Middle frontal gyrus (tissue), 1 donor: Measurements from ENCODE around the gene HOXD13.

Experiments used
- DNase-seq: peaks from one replicate; pipeline ENCODE4 v3.0.0-alpha.2; 2015; ENCODE audit warnings: low spot score; ENCODE audit errors: extremely low spot score

The HOXD13 gene

DNA sequence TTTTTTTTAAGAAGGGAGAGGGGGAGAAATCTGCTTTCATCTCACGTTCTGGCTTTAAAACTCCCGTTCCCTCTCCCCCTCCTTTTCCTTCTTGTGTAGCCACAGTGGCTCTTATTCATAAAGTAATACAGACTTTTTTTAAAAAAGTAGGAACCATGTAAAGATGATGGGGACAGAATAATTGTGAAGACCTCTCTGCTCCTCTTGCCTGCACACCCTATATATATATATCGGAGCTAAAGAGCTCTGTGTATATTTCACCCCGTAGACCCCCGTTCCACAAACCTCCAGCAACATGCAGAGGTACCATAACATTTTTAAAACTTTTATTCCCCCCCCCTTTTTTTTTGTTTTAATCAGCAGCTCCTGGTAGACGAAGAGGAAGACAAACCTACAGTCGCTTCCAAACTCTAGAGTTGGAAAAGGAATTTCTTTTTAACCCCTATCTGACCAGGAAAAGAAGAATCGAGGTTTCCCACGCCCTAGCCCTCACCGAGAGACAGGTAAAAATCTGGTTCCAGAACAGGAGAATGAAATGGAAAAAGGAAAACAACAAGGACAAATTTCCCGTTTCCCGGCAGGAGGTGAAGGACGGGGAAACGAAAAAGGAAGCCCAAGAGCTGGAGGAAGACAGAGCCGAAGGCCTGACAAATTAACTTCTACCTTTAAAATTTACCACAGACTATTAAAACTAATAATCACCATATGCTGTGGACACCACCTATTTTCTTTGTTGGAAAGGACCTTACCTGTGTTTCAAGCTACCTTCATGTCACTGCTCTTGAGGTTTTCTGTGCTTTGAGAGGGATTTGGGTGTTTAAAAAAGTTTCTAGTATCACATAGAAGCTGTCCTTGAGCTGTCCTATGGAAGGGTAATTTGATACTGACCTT is 38.7 kb downstream of the HOXD13 start:
- DNase-seq: no peak

DNA sequence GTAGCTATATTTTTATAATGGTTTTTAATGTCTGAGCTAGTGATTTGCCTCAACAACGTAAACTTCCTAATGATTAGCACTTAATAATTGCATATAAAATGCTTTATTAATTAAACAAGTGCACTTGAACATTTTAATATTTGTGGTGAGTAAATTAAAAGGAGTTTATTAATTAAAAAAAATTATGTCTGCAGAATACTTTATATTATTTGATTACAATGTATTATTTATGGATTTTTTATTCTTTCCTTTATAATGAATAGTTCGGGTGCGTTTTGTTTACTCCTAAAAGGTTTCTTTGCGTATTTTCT is 39.3 kb downstream of the HOXD13 start:
- no peak for DNase-seq

DNA sequence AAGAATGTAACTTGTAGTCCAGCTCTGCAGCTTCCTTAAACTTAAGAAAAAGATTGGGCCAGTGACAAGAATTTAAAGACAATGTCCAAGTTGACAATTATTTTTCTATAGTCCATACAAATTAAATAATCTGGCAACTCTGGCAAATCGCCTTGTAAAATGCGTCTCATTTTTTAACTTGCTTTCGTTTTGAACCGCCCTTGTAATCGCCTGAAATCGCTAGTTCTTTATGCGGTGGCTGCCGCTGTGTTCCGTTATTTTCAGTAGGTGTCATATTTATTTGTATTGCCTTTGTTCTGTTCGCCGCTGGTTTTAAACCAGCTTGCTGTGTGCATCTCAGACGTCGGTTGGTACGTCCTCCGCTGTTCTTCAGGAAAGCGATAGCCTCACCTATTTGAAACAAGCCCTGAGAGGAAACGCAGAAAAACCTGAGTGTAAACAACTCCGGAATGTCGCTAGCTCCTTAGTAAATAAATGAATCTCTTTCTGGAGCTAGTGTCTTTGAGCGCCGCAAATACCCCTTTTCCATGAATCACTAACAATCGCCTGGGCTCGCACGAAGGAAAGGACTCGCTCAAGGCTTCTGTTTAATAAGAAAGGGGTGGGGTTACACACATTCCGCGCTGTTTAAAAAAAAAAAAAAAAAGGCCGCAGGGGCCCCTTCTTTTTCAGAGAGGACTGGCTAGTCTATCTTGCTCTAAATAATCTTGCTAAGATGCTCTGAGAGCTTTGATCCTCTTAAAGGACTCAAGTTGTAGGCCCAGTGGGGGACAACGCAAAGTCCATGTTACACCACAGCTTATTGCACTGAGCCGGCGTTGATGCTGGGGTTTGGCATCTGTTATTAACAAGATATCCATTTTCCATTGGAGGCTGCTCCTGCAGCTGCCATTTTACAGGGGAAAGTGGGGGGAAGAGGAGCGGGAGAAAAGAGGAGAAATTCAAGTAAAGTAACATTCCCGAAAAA is 40.0 kb downstream of the HOXD13 start:
- DNase-seq: no peak

DNA sequence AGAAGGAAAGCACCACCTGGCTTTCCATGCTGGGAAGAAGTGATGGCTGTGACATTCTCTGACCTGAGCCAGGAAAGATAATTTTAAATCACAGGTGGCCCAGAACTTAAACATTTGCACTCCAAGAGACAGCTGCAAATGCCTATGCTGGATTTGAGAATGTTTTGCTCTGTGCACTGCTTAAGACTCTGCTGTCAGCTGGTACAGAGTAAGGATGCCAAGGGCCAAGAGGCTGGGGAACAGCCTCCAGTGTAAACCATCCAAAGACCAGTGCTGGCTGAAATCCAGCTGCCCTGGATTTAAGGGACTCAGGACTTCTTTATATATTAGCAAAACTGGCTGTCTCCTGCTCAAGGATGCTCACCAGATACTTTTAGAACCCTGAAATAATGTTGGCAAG is 40.9 kb downstream of the HOXD13 start:
- DNase-seq: no peak

DNA sequence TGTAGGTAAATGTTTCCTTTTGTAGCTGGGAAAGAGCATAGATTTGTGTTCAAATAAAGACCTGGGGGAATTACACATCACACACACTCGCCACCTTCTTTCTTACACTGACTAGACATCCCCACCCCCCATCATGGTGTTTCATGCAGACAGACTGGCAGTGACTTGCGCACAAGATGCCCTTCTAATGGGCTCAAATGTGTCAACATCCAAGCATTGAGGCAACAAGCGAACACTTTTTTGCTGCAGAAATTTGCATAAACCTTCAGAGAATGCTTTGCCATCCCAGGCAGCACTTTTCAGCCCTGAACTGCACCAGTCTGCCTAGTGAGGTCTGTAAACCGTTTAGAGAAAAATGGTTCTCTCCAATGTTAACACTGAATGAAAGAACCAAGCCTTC is 41.5 kb downstream of the HOXD13 start:
- no peak for DNase-seq

DNA sequence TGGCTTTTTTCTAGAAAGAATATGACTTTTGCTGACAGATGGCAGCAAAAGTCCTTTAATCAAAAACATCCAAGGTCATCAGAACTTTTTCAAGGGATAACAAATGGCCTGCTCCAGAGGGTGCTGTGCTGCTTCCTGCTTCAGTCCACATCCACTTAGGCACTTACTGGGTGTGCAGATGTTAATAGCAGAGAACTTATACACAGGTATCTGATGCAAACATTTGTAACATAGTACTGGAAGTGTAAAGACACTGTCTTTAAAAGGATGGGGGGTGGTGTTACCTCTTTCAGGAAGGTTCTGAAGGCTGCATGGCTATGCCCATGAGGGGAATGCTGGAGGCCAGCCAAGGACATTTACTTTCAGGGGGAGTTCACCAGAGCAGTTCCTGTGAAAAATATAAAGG is 42.5 kb downstream of the HOXD13 start:
- no peak for DNase-seq

DNA sequence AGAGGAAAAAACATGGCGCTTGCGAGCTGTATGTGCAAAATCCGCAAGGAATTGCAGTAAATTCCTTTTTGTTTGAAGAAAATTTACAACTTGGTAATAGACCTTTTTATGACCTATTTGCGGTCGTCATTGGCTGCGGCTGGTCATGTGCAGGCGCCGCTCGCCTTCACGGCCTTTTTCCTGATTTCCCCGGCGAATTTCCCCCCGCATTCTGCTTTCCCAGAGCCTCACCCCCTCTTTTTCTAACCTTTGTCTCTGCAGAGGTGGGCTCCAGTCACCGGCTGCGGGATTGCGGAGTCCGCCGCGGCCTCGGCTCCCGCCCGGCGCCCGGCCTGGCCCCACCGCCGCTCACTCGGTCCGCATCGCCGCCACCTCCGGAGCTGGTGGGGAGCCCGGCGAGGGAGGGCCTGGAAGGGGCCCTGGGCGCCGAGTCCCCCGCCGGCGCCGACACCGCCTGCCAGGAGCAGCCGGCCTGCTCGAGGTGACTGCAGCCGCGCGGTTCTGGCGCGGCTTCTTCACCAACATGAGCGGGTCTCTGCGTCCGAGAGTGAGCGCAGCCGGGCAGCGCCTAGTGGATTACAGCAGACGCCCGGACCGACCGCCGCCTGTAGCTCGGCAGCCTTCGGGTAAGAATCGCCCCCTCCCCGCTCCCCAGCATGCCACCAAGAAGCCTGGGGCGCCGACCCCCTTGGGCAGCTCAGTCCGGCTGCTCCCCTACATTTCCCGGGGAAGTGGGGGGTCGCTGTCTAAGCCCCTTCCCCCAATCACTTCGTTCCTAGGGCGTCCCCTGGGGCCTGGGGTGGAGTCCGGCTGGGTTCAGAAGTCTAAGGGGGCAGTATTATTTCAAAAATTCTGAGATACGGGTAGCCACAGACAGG is 44.1 kb downstream of the HOXD13 start:
- DNase-seq: no peak

DNA sequence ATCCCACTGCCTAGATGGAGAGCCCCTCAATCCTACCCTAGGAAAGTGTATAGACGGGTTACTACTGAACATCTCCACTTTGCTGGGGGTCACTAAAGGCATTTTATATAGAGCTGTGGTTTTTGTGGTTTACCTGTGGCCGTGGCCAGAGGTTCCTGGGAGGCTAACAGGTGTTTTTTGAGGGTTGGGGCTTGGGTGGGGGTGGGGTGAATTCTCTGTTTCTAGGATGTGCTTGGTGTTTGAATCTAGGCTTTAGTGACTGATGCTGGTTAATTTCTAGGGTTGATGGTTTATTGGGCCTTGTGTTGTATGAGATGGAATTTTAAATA is 44.7 kb downstream of the HOXD13 start:
- no peak for DNase-seq

DNA sequence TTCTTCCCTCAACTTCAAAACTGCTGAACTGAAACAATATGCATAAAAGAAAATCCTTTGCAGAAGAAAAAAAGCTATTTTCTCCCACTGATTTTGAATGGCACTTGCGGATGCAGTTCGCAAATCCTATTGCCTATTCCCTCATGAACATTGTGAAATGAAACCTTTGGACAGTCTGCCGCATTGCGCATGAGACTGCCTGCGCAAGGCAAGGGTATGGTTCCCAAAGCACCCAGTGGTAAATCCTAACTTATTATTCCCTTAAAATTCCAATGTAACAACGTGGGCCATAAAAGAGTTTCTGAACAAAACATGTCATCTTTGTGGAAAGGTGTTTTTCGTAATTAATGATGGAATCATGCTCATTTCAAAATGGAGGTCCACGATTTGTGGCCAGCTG is 45.4 kb downstream of the HOXD13 start:
- DNase-seq: no peak

DNA sequence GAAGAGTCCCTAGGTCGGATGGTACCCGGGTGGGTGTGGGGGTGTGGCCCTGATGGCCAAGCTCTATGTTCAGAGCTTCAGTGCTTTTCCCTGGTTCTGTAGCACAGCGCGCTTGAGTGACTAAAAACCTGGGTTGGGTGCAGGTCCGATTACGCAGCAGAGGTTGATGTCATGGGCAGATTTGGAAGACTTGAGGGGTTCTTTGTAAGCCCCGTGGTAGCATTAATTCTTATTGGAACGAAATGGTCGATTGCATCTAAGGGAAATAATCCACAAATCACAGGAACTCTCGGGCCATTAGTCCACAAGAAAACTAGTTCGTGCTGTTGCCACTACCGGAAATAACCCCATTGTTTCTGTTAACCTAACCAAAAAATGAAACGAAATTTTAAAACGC is 46.0 kb downstream of the HOXD13 start:
- DNase-seq: no peak

DNA sequence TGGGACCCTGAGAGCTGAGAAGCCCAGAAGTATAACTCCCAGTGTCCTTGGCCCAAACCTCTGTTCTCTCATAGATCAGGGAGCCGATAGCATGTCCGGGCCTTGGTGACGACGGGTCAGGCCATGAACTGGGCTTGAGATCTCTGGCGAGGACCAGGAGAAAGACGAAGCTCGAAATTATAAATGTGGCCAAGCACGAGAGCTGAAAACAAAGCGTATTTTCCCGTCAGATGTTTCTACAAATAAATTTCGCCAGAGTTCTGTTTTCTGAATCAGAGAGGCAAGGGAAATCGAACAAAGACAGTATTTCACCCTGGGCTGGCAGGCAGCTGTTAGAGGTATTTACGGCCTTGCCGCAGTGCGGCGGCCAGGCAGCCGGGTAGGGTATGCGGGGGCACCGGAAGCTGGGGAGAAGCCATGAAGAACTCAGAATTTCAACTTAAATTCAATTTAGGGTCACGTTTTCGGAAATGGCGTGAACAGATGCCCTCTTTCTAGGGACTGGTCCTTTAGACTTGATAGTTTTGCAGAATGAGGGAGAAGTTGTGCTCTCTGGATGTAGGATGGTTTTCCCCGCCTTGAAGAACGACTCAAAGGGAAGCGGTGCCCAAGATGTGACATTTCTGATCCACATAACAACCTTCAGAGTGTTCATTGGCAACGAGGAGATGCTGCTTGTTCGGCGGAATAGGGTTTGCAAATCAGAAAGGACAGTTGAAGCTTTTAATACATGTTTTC is 46.6 kb downstream of the HOXD13 start:
- no peak for DNase-seq

DNA sequence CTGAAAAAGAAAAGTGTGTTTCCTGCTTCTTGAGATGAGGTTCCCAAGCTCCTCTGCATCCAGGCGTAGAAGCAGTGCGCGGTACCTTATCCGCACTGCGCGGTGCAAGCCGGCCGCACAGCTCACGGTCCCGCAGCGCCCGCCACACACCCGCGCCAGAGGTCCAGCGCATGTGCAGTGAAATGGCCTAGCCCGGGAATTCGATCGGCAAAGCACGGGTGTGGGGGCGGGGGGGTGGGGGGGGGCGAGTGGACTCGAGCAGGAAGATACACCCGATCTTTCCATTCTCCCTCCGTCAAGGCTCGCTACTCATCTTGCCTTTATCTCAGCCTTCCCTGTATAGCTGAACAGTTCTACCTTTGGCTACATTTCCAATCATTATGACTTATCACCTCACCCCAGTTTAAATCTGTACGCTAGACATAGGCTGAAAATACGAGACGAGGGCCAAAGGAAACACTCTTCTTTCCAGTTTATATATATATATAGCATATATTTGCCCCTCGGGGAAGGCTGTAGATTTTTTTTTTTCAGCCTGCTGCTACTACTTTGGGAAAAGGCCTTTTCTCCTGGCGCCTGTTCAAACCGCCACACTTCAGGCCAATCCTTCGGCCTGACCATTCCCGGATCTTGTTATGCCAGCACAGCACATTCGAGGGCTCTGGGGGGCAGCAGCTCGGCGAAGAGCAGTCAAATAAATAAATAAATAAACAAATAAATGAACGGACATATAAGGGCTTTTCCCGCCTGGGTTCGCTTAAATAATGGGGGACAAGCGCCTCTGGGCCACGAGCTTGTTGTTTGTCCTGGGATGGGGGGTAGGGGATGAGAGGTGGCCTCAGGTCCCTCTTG is 47.4 kb downstream of the HOXD13 start:
- no peak for DNase-seq

DNA sequence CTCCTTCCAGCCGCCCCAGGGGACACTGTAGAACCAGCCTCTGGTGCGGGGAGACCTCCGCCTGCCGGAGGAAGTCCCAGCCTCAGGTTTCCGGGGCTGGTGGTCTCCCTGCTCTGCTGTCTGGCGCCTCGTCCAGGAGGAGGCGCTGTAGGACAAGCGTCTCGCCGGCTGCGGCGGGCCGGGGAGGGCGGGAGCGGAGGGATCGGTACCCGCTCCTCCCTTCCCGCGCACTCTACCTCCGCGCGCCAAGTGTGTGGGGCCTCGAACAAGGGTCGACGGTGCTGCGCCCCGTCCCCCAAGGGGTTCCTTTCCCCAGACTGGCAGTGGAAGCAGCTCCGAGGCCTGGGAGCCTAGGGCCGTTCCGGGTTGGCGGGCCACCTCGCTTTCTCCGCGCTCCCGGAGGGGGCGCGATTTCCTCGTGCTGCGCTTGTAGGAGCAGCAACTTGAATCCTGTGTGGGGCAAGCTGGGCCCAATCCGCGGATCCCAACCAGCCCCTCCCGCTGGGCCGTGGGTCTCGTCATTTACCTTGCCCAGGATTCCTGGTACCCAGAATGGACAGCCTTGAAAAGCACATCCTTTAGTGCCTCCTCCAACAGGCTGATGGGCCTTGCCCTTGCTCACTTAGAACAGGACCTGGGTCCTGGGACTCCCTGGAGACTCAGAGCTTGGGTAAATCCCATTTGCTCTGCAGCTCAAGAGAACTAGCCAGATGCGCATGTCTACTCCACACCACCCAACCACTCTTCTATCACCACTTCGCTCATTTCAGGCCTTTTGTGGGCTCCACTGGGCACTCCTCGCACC is 48.2 kb downstream of the HOXD13 start:
- peak; percentile 47 for DNase-seq

DNA sequence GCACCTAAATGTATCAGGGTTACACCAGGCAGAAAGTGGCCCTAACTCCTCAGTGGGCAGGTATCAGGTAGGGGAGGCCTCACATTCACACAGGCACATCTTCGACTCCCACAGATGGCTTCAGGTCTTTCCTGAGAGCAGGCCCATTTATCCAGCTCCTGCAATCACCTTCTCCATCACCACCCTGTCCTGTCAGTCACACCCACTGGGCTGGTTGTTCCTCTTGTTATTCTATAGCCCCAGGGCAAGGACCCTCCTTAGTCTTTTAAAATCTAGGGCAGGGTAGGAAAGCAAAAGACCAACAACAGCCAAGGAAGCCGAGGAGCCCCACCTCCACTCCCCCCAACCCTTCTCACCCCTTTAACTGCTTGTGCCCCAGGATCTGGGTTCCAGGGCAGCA is 49.8 kb downstream of the HOXD13 start:
- no peak for DNase-seq
